IPS DF 6.9 (cell line): ENCODE measurements around the gene KCNB1.

ENCODE experiments used
- DNase-seq: peaks from one replicate; pipeline ENCODE4 v3.0.0-alpha.2; 2013; ENCODE audit warnings: low read depth, low spot score
- H3K27ac ChIP-seq: one replicate; pipeline ENCODE4 v1.5.1; 2013; ENCODE audit warnings: low read length, control low read depth
- H3K27me3 ChIP-seq: 2 replicates; pipeline ENCODE4 v1.6.1; 2013; ENCODE audit warnings: mild to moderate bottlenecking, low read length; ENCODE audit not compliant: control insufficient read depth, insufficient read depth
- H3K36me3 ChIP-seq: 2 replicates; pipeline ENCODE4 v1.6.1; 2013; ENCODE audit warnings: low read length; ENCODE audit not compliant: control insufficient read depth, insufficient read depth
- H3K4me1 ChIP-seq: 2 replicates; pipeline ENCODE4 v1.6.1; 2013; ENCODE audit warnings: low read length; ENCODE audit not compliant: control insufficient read depth, insufficient read depth
- H3K4me3 ChIP-seq: 2 replicates; pipeline ENCODE4 v1.5.1; 2013; ENCODE audit warnings: mild to moderate bottlenecking, low read length
- H3K9me3 ChIP-seq: 2 replicates; pipeline ENCODE4 v1.6.1; 2013; ENCODE audit warnings: low read length, inconsistent platforms; ENCODE audit not compliant: control insufficient read depth, insufficient read depth
- WGBS: extraction: QIAGEN DNeasy Blood & Tissue Kit; methylation state at CpG from one replicate; pipeline ENCODE4 v1.1.7; 2013; ENCODE audit warnings: mixed read lengths, missing lambda C conversion rate; ENCODE audit not compliant: insufficient read length, insufficient coverage; 5-methylcytosine and 5-hydroxymethylcytosine counted together

KCNB1 gene

DNA sequence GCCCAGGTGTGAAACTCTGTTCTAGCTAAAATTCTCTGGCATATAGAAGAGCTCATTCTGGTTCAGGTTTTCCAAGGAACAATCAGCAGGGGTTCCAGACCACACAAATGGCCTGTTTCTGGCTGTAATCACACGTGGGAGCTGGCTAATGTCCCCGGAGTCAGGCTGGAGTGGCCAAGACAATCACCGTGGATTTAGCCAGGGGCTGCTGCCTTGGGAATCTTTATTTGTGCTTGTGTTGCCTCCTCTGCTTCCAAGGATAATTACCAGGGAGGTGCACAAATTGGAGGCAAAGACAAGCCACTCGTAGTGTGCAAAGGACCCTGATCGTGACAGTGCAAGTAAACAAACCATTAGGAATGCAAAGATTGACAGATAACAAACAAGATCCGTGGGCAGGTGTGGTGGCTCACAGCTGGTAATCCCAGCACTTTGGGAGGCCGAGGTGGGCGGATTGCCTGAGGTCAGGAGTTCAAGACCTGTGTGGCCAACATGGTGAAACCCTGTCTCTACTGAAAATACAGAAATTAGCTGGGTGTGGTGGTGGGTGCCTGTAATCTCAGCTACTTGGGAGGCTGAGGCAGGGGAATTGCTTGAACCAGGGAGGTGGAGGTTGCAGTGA lies 77.3 kb downstream of the KCNB1 start:
- Histone ChIP-seq H3K27me3 (no peaks in the 10 kb centered on the region), H3K4me3 (no peak overlapping the region), H3K4me1 (no peaks in the 10 kb centered on the region), H3K27ac (no peak overlapping the region), H3K36me3 (no peaks in the 10 kb centered on the region), H3K9me3 (no peaks in the 10 kb centered on the region)
- WGBS: no CpG with 5 or more reads among the region's 8 CpGs
- no peak for DNase-seq

DNA sequence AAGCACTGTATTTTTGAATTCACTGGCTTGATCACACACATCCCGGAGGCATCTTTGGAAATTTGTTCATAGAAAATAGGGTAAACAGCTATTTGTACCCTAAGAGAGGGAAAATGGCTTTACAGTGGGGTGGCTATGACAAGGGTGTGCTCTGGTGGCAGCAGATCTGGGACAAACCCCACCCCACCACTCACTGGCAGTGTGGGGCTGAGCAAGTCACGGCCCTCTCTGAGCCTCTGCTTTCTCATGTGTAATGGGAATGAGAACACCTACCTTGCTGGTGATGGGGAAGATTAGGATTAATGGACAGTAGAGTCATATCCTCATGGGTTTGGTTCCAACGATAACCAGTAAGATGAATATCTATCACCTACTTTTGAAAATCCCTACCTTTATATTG lies 78.0 kb downstream of the KCNB1 start:
- DNase-seq: no peak
- no peaks in the 10 kb centered on the region for H3K36me3 ChIP-seq
- H3K27me3 ChIP-seq: no peaks in the 10 kb centered on the region
- H3K27ac ChIP-seq: no peak overlapping the region
- no peaks in the 10 kb centered on the region for H3K4me1 ChIP-seq
- no CpG with 5 or more reads among the region's 3 CpGs for WGBS
- H3K4me3 ChIP-seq: no peak overlapping the region
- no peaks in the 10 kb centered on the region for H3K9me3 ChIP-seq

DNA sequence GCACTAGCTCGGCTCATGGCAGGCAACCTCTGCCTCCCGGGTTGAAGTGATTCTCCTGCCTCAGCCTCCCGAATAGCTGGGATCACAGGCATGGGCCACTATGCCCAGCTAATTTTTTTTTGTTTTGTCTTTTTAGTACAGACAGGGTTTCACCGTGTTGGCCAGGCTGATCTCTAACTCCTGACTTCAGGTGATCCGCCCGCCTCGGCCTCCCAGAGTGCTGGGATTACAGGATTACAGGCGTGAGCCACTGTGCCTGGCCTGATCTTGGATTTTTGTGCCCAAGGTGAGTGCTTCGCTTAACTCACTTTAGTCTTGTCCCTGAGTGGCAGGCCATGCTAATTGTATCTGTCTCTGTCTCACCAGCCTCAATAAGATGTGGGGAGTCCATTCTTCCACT lies 78.6 kb downstream of the KCNB1 start:
- Histone ChIP-seq H3K36me3 (no peaks in the 10 kb centered on the region), H3K27me3 (no peaks in the 10 kb centered on the region), H3K27ac (no peak overlapping the region), H3K4me1 (no peaks in the 10 kb centered on the region), H3K4me3 (no peak overlapping the region), H3K9me3 (no peaks in the 10 kb centered on the region)
- DNase-seq: no peak
- WGBS: no CpG with 5 or more reads among the region's 9 CpGs

DNA sequence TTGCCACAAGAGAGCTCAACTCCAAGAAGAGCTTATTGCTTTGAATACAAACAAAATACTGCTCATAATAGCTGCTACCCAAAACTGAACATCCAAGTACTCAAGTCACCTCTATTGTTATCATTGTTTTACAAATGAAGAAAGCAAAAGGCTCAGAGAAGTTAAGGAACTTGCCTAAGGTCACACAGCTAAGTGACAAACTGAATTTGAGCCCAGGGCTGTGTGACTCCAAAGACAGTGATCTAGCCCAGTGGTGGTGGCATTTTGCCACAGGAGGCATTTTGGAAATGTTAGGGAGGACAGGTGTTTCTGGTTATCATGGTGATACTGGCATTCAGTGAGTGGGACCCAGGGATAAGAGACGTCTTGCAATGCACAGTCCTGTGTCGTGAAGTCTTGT lies 79.5 kb downstream of the KCNB1 start:
- Histone ChIP-seq H3K4me1 (no peaks in the 10 kb centered on the region), H3K4me3 (no peak overlapping the region), H3K36me3 (no peaks in the 10 kb centered on the region), H3K9me3 (no peaks in the 10 kb centered on the region), H3K27me3 (no peaks in the 10 kb centered on the region), H3K27ac (no peak overlapping the region)
- no peak for DNase-seq
- WGBS: no CpG with 5 or more reads among the region's 2 CpGs

DNA sequence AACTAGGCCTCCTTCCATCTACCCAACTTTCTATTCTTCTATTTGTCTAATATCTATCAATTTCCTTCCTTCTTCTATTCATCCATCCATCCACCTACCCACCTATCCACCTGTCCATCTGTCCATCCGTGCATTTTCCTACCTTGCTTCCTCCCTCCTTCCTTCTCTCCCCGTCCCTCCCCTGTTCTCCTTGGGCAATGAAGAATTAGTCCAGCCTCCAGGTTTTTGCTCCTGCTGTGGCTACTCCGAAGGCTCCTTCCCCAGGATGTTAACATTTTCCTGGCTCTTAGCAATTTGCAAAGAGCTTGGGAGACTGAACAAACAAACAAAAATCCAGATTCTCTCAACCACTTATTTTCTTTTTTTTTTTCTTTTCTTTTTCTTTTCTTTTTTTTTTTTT lies 81.6 kb downstream of the KCNB1 start:
- H3K27me3 ChIP-seq: no peaks in the 10 kb centered on the region
- H3K27ac ChIP-seq: no peak overlapping the region
- no CpG with 5 or more reads among the region's 3 CpGs for WGBS
- no peaks in the 10 kb centered on the region for H3K36me3 ChIP-seq
- H3K4me3 ChIP-seq: no peak overlapping the region
- H3K4me1 ChIP-seq: no peaks in the 10 kb centered on the region; the same call in 1 of the 2 replicates
- no peak for DNase-seq
- no peaks in the 10 kb centered on the region for H3K9me3 ChIP-seq

DNA sequence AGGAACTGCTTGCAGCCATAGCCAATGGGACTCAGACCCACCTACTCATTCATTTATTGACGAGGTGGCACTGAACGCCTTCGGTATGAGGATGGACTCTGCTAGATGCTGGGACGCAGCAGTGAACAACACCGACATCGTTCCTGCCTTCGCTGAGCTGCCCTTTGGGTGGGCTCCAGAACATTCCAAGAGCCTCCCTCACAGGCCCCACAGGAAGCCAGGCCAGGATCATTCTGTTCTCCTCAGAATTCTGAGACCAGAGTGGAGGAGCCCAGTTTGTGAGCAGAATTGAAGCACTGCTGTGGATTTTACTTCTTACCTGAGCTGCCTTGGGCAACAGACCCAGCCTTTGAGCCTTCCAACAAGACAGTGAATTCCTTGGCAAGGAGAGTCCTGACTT lies 82.1 kb downstream of the KCNB1 start:
- no CpG with 5 or more reads among the region's 7 CpGs for WGBS
- no peak for DNase-seq
- Histone ChIP-seq H3K4me1 (no peaks in the 10 kb centered on the region; the same call in 1 of the 2 replicates), H3K9me3 (no peaks in the 10 kb centered on the region), H3K4me3 (no peak overlapping the region), H3K27me3 (no peaks in the 10 kb centered on the region), H3K36me3 (no peaks in the 10 kb centered on the region), H3K27ac (no peak overlapping the region)

DNA sequence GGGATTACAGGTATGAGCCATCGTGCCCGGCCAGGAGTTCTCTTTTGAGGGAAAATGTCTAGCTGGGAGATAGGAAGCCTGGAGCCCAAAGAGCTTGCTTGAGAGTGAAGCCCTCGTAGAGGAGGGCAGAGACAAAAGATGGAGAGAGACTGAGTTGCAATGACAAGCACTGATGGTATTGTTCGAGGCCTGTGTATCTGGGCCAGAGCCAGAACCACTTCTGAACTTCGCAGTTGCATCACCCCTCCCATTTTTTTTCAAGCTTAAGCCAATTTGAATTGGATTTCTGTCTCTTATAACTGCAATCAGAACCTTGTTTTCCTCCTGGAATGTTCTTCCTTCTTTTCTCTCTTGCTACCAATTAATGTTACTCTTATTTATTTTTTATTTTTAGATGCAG lies 83.1 kb downstream of the KCNB1 start:
- no CpG with 5 or more reads among the region's 5 CpGs for WGBS

DNA sequence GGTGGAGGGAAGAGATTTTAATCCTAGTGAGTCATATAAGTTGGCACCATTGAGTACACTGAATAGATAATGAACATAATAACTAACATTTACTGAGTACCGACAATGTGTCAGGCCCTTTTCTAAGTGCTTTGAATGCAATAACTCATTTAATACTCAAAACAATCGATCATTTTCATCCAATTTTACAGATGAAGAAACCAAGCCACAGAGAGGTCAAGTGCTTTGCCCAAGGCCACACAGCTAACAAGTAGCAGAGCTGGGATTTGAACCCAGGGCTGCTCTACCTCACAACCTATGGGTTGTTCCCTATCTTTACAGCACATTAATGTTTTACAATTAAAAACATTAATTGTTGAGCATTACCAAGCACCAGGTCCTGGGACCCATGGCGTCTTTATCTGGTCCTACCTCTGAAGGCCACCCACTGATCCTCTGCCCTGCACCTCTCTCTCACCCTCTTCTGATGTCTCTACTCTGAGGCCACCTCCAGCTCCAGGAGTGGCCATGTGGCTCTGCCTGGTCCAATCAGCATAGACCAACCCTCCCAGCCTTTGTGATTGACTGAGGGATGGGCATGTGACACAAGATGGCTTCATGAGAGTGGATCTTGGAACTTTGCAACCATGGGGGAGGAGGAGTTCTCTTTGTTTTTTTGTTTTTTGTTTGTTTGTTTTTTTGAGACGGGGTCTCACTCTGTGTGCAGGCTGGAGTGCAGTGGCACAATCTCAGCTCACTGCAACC lies 83.9 kb downstream of the KCNB1 start:
- no CpG with 5 or more reads among the region's 4 CpGs for WGBS
- DNase-seq: no peak
- Histone ChIP-seq H3K4me3 (no peak overlapping the region), H3K9me3 (no peaks in the 10 kb centered on the region), H3K27me3 (no peaks in the 10 kb centered on the region), H3K27ac (no peak overlapping the region), H3K4me1 (no peaks in the 10 kb centered on the region; the same call in 1 of the 2 replicates), H3K36me3 (no peaks in the 10 kb centered on the region)

More for the DNA sequence above, 83.1 kb downstream of the KCNB1 start:
- Histone ChIP-seq H3K36me3 (no peaks in the 10 kb centered on the region), H3K27me3 (no peaks in the 10 kb centered on the region), H3K4me1 (no peaks in the 10 kb centered on the region; the same call in 1 of the 2 replicates), H3K27ac (no peak overlapping the region), H3K4me3 (no peak overlapping the region), H3K9me3 (no peaks in the 10 kb centered on the region)
- DNase-seq: no peak

DNA sequence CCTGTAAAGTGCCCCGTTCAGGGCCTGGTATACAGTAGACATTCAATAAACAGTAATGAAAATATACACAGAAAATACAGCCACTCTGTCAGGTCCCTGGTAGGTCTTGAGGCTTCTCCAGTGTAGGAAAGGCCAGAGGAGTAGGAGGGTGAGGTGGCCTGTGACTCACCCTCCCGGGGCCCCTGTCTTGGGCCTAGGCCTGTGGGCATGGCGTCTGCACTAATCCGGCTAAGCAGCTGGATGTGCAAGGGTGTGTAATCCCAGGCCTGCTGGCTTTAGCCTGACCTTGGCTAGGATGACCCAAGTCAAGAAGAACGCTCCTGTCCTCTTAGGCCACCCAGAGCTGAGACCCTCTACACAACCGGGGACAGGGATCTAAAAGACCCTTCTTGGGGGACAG lies 84.9 kb downstream of the KCNB1 start:
- no peak overlapping the region for H3K27ac ChIP-seq
- H3K9me3 ChIP-seq: no peaks in the 10 kb centered on the region
- no peak overlapping the region for H3K4me3 ChIP-seq
- no peaks in the 10 kb centered on the region; the same call in 1 of the 2 replicates for H3K4me1 ChIP-seq
- H3K36me3 ChIP-seq: no peaks in the 10 kb centered on the region
- DNase-seq: no peak
- WGBS: no CpG with 5 or more reads among the region's 6 CpGs
- no peaks in the 10 kb centered on the region for H3K27me3 ChIP-seq

DNA sequence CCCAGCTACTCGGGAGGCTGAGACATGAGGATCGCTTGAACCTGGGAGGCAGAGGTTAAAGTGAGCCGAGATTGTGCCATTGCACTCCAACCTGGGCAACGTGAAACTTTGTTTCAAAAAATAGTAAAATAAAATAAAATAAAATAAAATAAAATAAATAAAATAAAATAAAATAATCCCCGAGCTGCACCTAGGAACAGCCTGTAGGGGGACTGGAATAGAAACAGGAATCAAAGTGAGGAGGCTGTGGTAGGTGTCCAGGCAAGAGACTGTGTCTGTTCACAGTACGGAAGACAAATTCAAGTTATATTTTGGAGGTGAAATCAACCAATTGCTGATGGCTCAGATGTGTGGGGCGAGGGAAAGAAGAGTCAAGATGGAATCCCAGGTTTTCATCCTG lies 86.2 kb downstream of the KCNB1 start:
- Histone ChIP-seq H3K9me3 (no peaks in the 10 kb centered on the region), H3K27me3 (no peaks in the 10 kb centered on the region)
- WGBS: no CpG with 5 or more reads among the region's 7 CpGs

DNA sequence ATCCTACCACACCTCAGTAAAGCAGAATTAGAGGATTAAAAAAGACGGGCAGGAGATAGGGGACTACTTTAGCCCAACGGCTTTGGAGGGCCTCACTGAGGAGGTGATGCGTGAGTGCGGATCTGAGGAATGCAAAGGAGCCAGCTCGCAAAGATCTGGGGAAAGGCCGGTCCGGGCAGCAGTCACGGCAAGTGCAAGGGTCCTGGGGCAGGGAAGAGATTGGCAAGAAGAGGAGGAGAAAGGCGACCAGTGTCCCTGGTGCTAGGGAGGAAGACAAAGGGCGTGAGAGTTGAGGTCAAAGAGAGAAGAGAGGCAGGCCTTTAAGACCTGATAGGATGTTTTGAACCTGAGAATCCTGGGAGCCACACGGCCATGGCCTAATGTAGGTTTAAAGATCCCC lies 86.8 kb downstream of the KCNB1 start:
- no peak overlapping the region for H3K4me3 ChIP-seq
- H3K27ac ChIP-seq: no peak overlapping the region
- no peaks in the 10 kb centered on the region for H3K36me3 ChIP-seq
- no peaks in the 10 kb centered on the region for H3K27me3 ChIP-seq
- no CpG with 5 or more reads among the region's 11 CpGs for WGBS
- H3K4me1 ChIP-seq: no peaks in the 10 kb centered on the region; the same call in 1 of the 2 replicates
- no peak for DNase-seq
- H3K9me3 ChIP-seq: no peaks in the 10 kb centered on the region

More for the DNA sequence above, 86.2 kb downstream of the KCNB1 start:
- Histone ChIP-seq H3K4me1 (no peaks in the 10 kb centered on the region; the same call in 1 of the 2 replicates), H3K4me3 (no peak overlapping the region), H3K27ac (no peak overlapping the region), H3K36me3 (no peaks in the 10 kb centered on the region)
- DNase-seq: no peak
